Measurements from ENCODE around the gene TKTL1.

DNA sequence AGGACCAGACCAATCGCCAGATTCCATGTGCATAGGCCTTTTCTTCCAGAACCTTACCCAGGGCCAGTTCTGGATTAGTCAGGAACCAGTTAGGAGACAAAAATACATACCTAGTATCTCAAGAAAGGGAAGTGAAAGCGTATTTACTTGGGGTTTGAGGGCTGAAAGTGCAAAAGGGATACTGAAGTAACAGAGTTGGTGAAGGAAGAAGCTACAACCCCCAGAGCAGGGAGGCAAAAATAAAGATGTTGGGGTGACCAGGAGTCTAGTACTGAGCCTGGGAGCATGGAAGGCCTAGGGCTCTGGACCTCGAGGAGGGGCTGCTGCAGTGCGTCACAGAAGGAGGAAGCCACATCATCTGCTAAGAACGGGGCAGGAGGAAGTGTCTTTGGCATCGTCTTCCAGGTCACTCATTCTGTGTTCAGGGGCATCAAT lies 38.3 kb downstream of the TKTL1 start:
- no peak for TF ChIP-seq CTCF (IDR thresholded peaks at IDR 0.05)
- no peak for TF ChIP-seq POLR2A (IDR thresholded peaks at IDR 0.05)

All from uterus (tissue), 2 donors.